Measurements from ENCODE around the gene COL6A1. TPM values are rescaled to one million over a fixed set of nuclear protein-coding genes. Genes with fewer than 3 reads are reported as not detected.

COL6A1 gene
- total and polyA plus RNA-seq, 2 of the 13 experiments (the other 11 are each of a cell fraction or from before 2014, with no cell fraction given): 3.1 to 4.8 TPM

GRCh38 chr21:46036696-46037330, 55.2 kb downstream of the COL6A1 start:
- Histone ChIP-seq H3K79me2 (ENCODE audit: insufficient read depth, low read length) (no peaks in the 10 kb centered on the region), H2AFZ (ENCODE audit: low read length) (no peak overlapping the region), H3K9ac (ENCODE audit: insufficient read depth, low read depth, low read length) (no peak overlapping the region), H3K4me3 (replicated peaks in 1 of 3; ENCODE audit: insufficient read depth in 1 of 3, low read depth in 2 of 3, low read length in 3 of 3) (no peak overlapping the region), H3K4me1 (ENCODE audit: insufficient read depth, low read length) (peaks cover 20% of the 10 kb centered on the region; the same call in 1 of the 2 replicates), H3K9me3 (ENCODE audit: low read length) (no peaks in the 10 kb centered on the region), H3K27ac (ENCODE audit: extremely low read length, insufficient read depth, low read length) (no peak overlapping the region), H3K27me3 (ENCODE audit: control insufficient read depth in 1 of 2, insufficient read depth in 2 of 2, low read length in 2 of 2) (peaks cover 1 to 12% of the 10 kb centered on the region in 2 experiments; a peak in 2 of 5 replicates), H3K4me2 (ENCODE audit: low read depth, low read length) (no peak overlapping the region), H3K36me3 (replicated peaks in 1 of 2; ENCODE audit: control insufficient read depth in 1 of 2, insufficient read depth in 2 of 2, low read length in 2 of 2) (no peaks in the 10 kb centered on the region), H4K20me1 (ENCODE audit: insufficient read depth, low read length) (no peaks in the 10 kb centered on the region)
- in situ Hi-C loops (cut with HindIII; ENCODE audit: extremely low pct_ligation_motif_present, low pct_unique_long_range_greater_than_20kb): no loop called here
- DNase-seq (ENCODE audit: low spot score): no peak
- FAIRE-seq: no peak
- no TSS peak for BruUV-seq (replicated peaks)
- intact Hi-C loops (cut with micrococcal nuclease; ENCODE audit: unreplicated experiment): no loop called here
- ChIA-PET CTCF (ENCODE audit: low intra/inter-chr PET ratio, low total read pairs) (no interaction called here), POLR2A (no interaction called here)
- WGBS (ENCODE audit: low lambda C conversion rate): 90% methylated on average over 4 of the region's 30 CpGs
- no peak for TF ChIP-seq BATF2 (CRISPR knock-in tag; IDR thresholded peaks at IDR 0.05)
- TF ChIP-seq, protein P1, sequence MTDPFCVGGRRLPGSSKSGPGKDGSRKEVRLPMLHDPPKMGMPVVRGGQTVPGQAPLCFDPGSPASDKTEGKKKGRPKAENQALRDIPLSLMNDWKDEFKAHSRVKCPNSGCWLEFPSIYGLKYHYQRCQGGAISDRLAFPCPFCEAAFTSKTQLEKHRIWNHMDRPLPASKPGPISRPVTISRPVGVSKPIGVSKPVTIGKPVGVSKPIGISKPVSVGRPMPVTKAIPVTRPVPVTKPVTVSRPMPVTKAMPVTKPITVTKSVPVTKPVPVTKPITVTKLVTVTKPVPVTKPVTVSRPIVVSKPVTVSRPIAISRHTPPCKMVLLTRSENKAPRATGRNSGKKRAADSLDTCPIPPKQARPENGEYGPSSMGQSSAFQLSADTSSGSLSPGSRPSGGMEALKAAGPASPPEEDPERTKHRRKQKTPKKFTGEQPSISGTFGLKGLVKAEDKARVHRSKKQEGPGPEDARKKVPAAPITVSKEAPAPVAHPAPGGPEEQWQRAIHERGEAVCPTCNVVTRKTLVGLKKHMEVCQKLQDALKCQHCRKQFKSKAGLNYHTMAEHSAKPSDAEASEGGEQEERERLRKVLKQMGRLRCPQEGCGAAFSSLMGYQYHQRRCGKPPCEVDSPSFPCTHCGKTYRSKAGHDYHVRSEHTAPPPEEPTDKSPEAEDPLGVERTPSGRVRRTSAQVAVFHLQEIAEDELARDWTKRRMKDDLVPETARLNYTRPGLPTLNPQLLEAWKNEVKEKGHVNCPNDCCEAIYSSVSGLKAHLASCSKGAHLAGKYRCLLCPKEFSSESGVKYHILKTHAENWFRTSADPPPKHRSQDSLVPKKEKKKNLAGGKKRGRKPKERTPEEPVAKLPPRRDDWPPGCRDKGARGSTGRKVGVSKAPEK (CRISPR knock-in tag; IDR thresholded peaks at IDR 0.05; ENCODE audit: borderline replicate concordance): no peak
- TF ChIP-seq, protein P2, sequence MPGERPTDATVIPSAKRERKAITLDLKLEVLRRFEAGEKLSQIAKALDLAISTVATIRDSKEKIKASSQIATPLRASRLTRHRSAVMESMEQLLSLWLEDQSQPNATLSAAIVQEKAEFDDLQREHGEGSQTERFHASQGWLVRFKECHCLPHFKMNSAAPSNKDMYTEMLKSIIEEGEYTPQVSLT (CRISPR knock-in tag; IDR thresholded peaks at IDR 0.05; ENCODE audit: borderline replicate concordance, low read depth): no peak
- TF ChIP-seq MYNN (CRISPR knock-in tag; IDR thresholded peaks at IDR 0.05; ENCODE audit: low read depth): no peak
- TF ChIP-seq HHEX (CRISPR knock-in tag; IDR thresholded peaks at IDR 0.05): no peak
- TF ChIP-seq ATF7-NPFF (CRISPR knock-in tag; IDR thresholded peaks at IDR 0.05; ENCODE audit: low read depth): no peak
- no peak for TF ChIP-seq KDM3A (CRISPR knock-in tag; IDR thresholded peaks at IDR 0.05; ENCODE audit: low read depth)
- no peak for TF ChIP-seq PHF8 (CRISPR knock-in tag; IDR thresholded peaks at IDR 0.05)
- ATAC-seq: no peak

All from HepG2 (cell line).